Peyer's patch (tissue), 4 donors: ENCODE measurements around the gene PYGO2.

Source experiments
- POLR2A ChIP-seq, 2 donors: fragments of 450-650 bp; IDR thresholded peaks; one replicate each; pipeline ENCODE4 v1.5.1; 2017; ENCODE audit warnings: antibody characterized with exemption in 2 of 2, mild to moderate bottlenecking in 2 of 2, moderate library complexity in 2 of 2
- TF ChIP-seq, protein P1 (sequence below), 6 experiments: fragments of 450-650 bp in 4 of 6; fragments of 200-600 bp in 2 of 6; sonication (generic) in 1 of 6; IDR thresholded peaks; one replicate each; pipeline ENCODE4 v1.5.1; 2017 to 2019; ENCODE audit warnings: antibody characterized with exemption in 6 of 6, mild to moderate bottlenecking in 3 of 6, moderate library complexity in 1 of 6

GRCh38 chr1:154971341-154971998 is 9.9 kb upstream of the PYGO2 start:
- TF ChIP-seq POLR2A (IDR thresholded peaks at IDR 0.05), result peak in 1 of 2 donors; percentile 61
- TF ChIP-seq, protein P1, sequence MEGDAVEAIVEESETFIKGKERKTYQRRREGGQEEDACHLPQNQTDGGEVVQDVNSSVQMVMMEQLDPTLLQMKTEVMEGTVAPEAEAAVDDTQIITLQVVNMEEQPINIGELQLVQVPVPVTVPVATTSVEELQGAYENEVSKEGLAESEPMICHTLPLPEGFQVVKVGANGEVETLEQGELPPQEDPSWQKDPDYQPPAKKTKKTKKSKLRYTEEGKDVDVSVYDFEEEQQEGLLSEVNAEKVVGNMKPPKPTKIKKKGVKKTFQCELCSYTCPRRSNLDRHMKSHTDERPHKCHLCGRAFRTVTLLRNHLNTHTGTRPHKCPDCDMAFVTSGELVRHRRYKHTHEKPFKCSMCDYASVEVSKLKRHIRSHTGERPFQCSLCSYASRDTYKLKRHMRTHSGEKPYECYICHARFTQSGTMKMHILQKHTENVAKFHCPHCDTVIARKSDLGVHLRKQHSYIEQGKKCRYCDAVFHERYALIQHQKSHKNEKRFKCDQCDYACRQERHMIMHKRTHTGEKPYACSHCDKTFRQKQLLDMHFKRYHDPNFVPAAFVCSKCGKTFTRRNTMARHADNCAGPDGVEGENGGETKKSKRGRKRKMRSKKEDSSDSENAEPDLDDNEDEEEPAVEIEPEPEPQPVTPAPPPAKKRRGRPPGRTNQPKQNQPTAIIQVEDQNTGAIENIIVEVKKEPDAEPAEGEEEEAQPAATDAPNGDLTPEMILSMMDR (IDR thresholded peaks at IDR 0.05), result no peak
